Activated naive CD8-positive, alpha-beta T cell treated with anti-CD3 and anti-CD28 coated beads, Interleukin-2, amount 10 ng/mL, durations not matched to agents 7 days and 5 days (primary cell): ENCODE results near the gene CD244. TPM values are rescaled to one million over a fixed set of nuclear protein-coding genes. Genes with fewer than 3 reads are reported as not detected.
"Not testable (repeated sequence)": the region's sequence is repeated elsewhere in the genome, so short reads cannot be mapped to it uniquely, and the experiment has no call there.

Experiments
- ATAC-seq: fragments of 150-1000 bp; cut with Tn5 transposase; one replicate; pipeline ENCODE4 v1.10.0; 2021; ENCODE audit warnings: low read depth, moderate library complexity
- POLR2A ChIA-PET: fragments of 350-600 bp; sonication (Branson Sonifier 250); formaldehyde crosslinking; loops from one replicate; lab custom pipeline; 2021; ENCODE audit warnings: antibody characterized with exemption; lab: Charles Lee
- DNase-seq: peaks from one replicate; pipeline ENCODE4 v3.0.0; 2021
- H3K27ac Mint-ChIP-seq: one replicate; pipeline ENCODE4 v1.8.0; 2022; ENCODE audit warnings: mild to moderate bottlenecking, mixed read lengths
- H3K27me3 Mint-ChIP-seq: one replicate; pipeline ENCODE4 v1.8.0; 2022; ENCODE audit warnings: mild to moderate bottlenecking, moderate library complexity, mixed read lengths
- H3K36me3 Mint-ChIP-seq: one replicate; pipeline ENCODE4 v1.8.0; 2021; ENCODE audit warnings: mild to moderate bottlenecking, mixed read lengths
- H3K4me1 Mint-ChIP-seq: one replicate; pipeline ENCODE4 v1.8.0; 2021; ENCODE audit warnings: mixed read lengths
- H3K4me3 Mint-ChIP-seq: one replicate; pipeline ENCODE4 v1.8.0; 2022; ENCODE audit warnings: mild to moderate bottlenecking, moderate library complexity, mixed read lengths
- H3K9me3 Mint-ChIP-seq: one replicate; pipeline ENCODE4 v1.8.0; 2021; ENCODE audit warnings: mixed read lengths
- total RNA-seq, 2 experiments: library from RNA; stranded (reverse); gene quantifications; one replicate each; pipeline ENCODE4 v1.2.3, GENCODE V29; 2021

The CD244 gene, protein sequence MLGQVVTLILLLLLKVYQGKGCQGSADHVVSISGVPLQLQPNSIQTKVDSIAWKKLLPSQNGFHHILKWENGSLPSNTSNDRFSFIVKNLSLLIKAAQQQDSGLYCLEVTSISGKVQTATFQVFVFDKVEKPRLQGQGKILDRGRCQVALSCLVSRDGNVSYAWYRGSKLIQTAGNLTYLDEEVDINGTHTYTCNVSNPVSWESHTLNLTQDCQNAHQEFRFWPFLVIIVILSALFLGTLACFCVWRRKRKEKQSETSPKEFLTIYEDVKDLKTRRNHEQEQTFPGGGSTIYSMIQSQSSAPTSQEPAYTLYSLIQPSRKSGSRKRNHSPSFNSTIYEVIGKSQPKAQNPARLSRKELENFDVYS
- 1 to 10 TPM; 6.0 to 7.8 TPM for total RNA-seq

DNA sequence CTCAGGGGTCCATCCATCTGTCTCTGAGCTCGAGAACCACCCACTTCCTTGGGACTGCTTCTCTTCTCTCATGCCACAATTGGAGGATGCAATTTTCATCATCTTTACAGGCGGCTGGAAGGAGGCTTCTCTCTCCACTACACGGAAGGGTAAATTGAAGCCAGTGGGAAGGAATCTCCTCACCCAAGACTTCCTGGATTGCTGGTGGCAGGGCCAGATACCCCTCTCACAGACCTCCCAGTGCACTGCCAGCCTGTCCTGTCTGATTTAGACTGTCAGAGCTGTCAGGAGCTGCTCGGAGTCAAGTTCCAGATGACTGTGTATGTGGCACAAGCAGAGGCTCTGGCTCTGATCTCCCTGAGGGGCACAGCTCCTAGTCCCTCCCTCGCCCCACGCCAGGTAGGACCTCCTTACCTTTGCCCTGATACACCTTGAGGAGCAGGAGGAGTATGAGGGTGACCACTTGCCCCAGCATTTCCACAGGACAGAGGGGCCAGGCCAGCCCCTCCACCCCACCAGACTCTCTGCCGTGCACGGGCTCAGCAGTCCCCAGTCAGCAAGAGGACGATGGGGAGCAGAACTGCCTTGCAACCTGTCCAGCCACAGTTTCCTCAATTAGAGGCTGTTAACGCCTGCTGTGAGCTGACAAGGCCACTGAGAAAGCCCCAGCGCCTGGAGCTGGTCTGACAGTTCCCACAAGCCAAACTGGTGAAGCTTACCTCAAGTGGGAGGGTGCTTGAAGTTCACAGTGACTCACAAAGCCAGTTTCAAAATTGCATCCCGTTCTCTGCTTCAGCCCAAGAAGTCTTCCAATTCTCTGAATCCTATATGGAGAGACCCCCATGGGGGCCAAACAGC, at the start of gene CD244:
Gene CD244, minus strand, starts transcription at position 685 of the 858 bp plus-strand sequence. Its CDS starts 210 bp downstream, at position 475.
- peak within 1 kb of the TSS; percentile 67 for H3K4me3 Mint-ChIP-seq
- DNase-seq (peak; percentile 61), ATAC-seq (peak; percentile 95)
- H3K9me3 Mint-ChIP-seq, result peaks cover 2% of the 10 kb centered on the region
- no peaks in the 10 kb centered on the region for H3K27me3 Mint-ChIP-seq
- H3K4me1 Mint-ChIP-seq, result peaks cover 40% of the 10 kb centered on the region
- peaks cover 6% of the 10 kb centered on the region for H3K36me3 Mint-ChIP-seq
- peak within 1 kb of the TSS; percentile 80 for H3K27ac Mint-ChIP-seq
- POLR2A ChIA-PET, result interaction anchor here (1.0 to 4.2 kb wide), 3 partner anchors 20 to 65 kb away, joined by 3 to 25 read pairs (median 5); no protein-coding TSS in a partner anchor

- POLR2A ChIA-PET, result no interaction called here
- Mint-ChIP-seq H3K27me3 (peaks cover 14% of the 10 kb centered on the region), H3K4me1 (no peaks in the 10 kb centered on the region), H3K27ac (no peak overlapping the region), H3K36me3 (no peaks in the 10 kb centered on the region), H3K9me3 (no peaks in the 10 kb centered on the region), H3K4me3 (no peak overlapping the region)
- DNase-seq (no peak), ATAC-seq (no peak)
These were observed 49.2 kb upstream of the CD244 start for GRCh38 chr1:160911925-160912324.

GRCh38 chr1:160911441-160911840, 48.8 kb upstream of the CD244 start:
- POLR2A ChIA-PET, result no interaction called here
- Mint-ChIP-seq H3K36me3 (no peaks in the 10 kb centered on the region), H3K4me1 (no peaks in the 10 kb centered on the region), H3K27ac (no peak overlapping the region), H3K27me3 (peaks cover 10% of the 10 kb centered on the region), H3K9me3 (no peaks in the 10 kb centered on the region), H3K4me3 (no peak overlapping the region)
- DNase-seq (no peak), ATAC-seq (no peak)

- no peaks in the 10 kb centered on the region for H3K9me3 Mint-ChIP-seq
- ATAC-seq, result no peak
- no peak overlapping the region for H3K27ac Mint-ChIP-seq
- no peaks in the 10 kb centered on the region for H3K4me1 Mint-ChIP-seq
- peaks cover 3% of the 10 kb centered on the region for H3K27me3 Mint-ChIP-seq
- POLR2A ChIA-PET, result no interaction called here
- no peaks in the 10 kb centered on the region for H3K36me3 Mint-ChIP-seq
- no peak overlapping the region for H3K4me3 Mint-ChIP-seq
- no peak for DNase-seq
These were observed 47.6 kb upstream of the CD244 start for GRCh38 chr1:160910170-160910750.

- POLR2A ChIA-PET, result no interaction called here
- no peaks in the 10 kb centered on the region for H3K36me3 Mint-ChIP-seq
These were observed 45.3 kb upstream of the CD244 start for GRCh38 chr1:160907976-160908375.

GRCh38 chr1:160905617-160905989, 42.9 kb upstream of the CD244 start:
- POLR2A ChIA-PET, result no interaction called here
- H3K4me1 Mint-ChIP-seq, result no peaks in the 10 kb centered on the region
- no peaks in the 10 kb centered on the region for H3K9me3 Mint-ChIP-seq
- DNase-seq (no peak), ATAC-seq (no peak)
- no peak overlapping the region for H3K27ac Mint-ChIP-seq
- no peak overlapping the region for H3K4me3 Mint-ChIP-seq
- peaks cover 8% of the 10 kb centered on the region for H3K27me3 Mint-ChIP-seq
- H3K36me3 Mint-ChIP-seq, result no peaks in the 10 kb centered on the region

More at GRCh38 chr1:160907976-160908375, 45.3 kb upstream of the CD244 start:
- H3K4me1 Mint-ChIP-seq, result no peaks in the 10 kb centered on the region
- no peak overlapping the region for H3K27ac Mint-ChIP-seq
- DNase-seq (no peak), ATAC-seq (no peak)
- H3K9me3 Mint-ChIP-seq, result no peaks in the 10 kb centered on the region
- peaks cover 6% of the 10 kb centered on the region for H3K27me3 Mint-ChIP-seq
- no peak overlapping the region for H3K4me3 Mint-ChIP-seq

DNA sequence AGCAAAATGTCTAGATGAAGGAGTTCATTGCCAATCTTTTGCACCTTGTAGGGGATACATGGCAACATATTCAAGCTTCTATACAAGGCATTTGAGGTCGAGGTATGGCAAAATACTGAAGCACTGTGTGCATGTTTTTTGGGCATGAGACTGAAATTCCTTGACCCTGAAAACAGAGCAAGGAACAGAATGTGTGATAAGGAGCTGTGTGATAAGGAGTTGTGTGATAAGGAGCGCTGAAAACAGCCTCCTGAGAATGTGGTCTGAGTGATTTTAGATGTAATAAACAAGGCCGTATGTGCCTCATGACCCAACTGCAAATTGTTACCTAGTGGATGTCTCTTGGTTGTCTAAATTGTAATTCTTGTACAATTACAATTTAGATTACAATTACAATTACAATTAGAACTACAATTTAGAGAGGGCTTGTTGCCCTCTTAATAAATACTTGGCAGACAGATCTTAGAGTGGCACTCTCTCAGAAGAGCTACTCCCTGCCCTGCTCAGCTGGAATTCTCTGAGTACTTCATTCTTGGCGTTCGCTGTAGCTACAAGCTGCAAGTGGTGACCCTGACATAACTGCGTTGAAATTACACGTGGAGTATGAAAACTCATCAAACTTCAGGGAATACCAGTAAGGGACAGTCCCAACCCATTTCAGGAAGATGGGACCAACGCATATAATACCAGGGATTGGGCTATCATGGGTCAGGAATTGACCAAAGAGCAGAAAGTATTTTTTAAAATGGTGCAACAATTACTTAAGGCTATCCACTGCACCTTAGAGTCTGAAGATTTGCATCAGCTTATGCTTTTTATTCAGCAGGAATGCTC, 42.3 kb upstream of the CD244 start:
- H3K27ac Mint-ChIP-seq, result no peak overlapping the region
- H3K4me1 Mint-ChIP-seq, result no peaks in the 10 kb centered on the region
- POLR2A ChIA-PET, result interaction anchor here (0.7 kb wide), 1 partner anchor 399 kb away, joined by 3 read pairs; no protein-coding TSS in a partner anchor
- peaks cover 3% of the 10 kb centered on the region for H3K9me3 Mint-ChIP-seq
- peaks cover 8% of the 10 kb centered on the region for H3K27me3 Mint-ChIP-seq
- ATAC-seq, result no peak
- DNase-seq, result no peak
- H3K4me3 Mint-ChIP-seq, result no peak overlapping the region
- no peaks in the 10 kb centered on the region for H3K36me3 Mint-ChIP-seq

GRCh38 chr1:160902251-160902650, 39.6 kb upstream of the CD244 start:
- POLR2A ChIA-PET, H3K9me3 Mint-ChIP-seq, DNase-seq, H3K4me1 Mint-ChIP-seq, H3K27ac Mint-ChIP-seq, H3K4me3 Mint-ChIP-seq, H3K36me3 Mint-ChIP-seq, ATAC-seq: not testable (repeated sequence)
- H3K27me3 Mint-ChIP-seq, result peaks cover 26% of the 10 kb centered on the region

DNA sequence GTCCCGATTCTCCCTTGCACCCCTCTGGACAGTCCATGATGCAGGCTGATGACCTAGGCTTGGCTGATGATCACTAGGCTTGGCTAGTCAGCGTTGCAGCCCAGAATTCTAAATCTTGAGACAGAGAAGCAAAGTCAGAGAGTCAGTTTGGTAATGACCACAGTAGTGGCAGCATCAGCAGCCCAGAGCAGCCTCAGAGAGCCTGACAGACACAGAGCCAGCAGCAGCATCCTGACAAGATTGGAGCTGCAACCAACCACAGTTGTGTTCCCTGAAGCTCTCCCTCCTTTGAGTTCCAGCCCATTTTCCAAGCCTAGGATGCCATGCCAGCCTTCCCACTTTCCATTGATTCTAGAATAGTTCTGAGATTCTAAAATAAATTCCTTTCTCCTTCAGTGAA, 39.1 kb upstream of the CD244 start:
- POLR2A ChIA-PET, result no interaction called here
- H3K9me3 Mint-ChIP-seq, result peaks cover 6% of the 10 kb centered on the region
- peaks cover 28% of the 10 kb centered on the region for H3K27me3 Mint-ChIP-seq

GRCh38 chr1:160900683-160901082, 38.0 kb upstream of the CD244 start:
- H3K36me3 Mint-ChIP-seq, POLR2A ChIA-PET, H3K9me3 Mint-ChIP-seq, H3K4me3 Mint-ChIP-seq, ATAC-seq, H3K4me1 Mint-ChIP-seq, H3K27ac Mint-ChIP-seq, DNase-seq: not testable (repeated sequence)
- H3K27me3 Mint-ChIP-seq, result peaks cover 37% of the 10 kb centered on the region

More for the DNA sequence above, 39.1 kb upstream of the CD244 start:
- Mint-ChIP-seq H3K4me1 (no peaks in the 10 kb centered on the region), H3K4me3 (no peak overlapping the region), H3K27ac (no peak overlapping the region), H3K36me3 (no peaks in the 10 kb centered on the region)
- ATAC-seq (no peak), DNase-seq (no peak)

GRCh38 chr1:160894368-160895135, 31.9 kb upstream of the CD244 start:
- POLR2A ChIA-PET, H3K4me1 Mint-ChIP-seq, H3K27ac Mint-ChIP-seq, H3K4me3 Mint-ChIP-seq, ATAC-seq, DNase-seq, H3K36me3 Mint-ChIP-seq, H3K9me3 Mint-ChIP-seq: not testable (repeated sequence)
- peaks cover 36% of the 10 kb centered on the region for H3K27me3 Mint-ChIP-seq

- POLR2A ChIA-PET, result no interaction called here
- H3K4me3 Mint-ChIP-seq, result no peak overlapping the region
- H3K9me3 Mint-ChIP-seq, result peaks cover 7% of the 10 kb centered on the region
- no peak for DNase-seq
- H3K4me1 Mint-ChIP-seq, result no peaks in the 10 kb centered on the region
- no peaks in the 10 kb centered on the region for H3K36me3 Mint-ChIP-seq
- peaks cover 16% of the 10 kb centered on the region for H3K27me3 Mint-ChIP-seq
- ATAC-seq, result no peak
- no peak overlapping the region for H3K27ac Mint-ChIP-seq
These were observed 28.8 kb upstream of the CD244 start for GRCh38 chr1:160891474-160891873.
